Lung (tissue), 12 donors: ENCODE results near the gene SMAD5. TPM values are rescaled to one million over a fixed set of nuclear protein-coding genes. Genes with fewer than 3 reads are reported as not detected.

Experiments used
- ATAC-seq: fragments of 200-7000 bp; cut with Tn5 transposase; one replicate; pipeline ENCODE4 v1.9.1; 2020; ENCODE audit warnings: moderate number of reproducible peaks; ENCODE audit not compliant: insufficient read depth, low FRiP score
- DNase-seq, 3 donors: peaks; one replicate each; pipeline ENCODE4 v3.0.0-alpha.2; 2013 to 2017
- H3K27ac ChIP-seq, 2 donors: one replicate each; pipeline ENCODE4 v1.5.1; 2013; ENCODE audit warnings: mild to moderate bottlenecking in 2 of 2, moderate library complexity in 2 of 2, control low read depth in 1 of 2, inconsistent platforms in 1 of 2, low read depth in 1 of 2, low read length in 1 of 2
- H3K27me3 ChIP-seq, 3 donors: one replicate each; pipeline ENCODE4 v1.5.1; 2013; ENCODE audit warnings: low read length in 2 of 3; ENCODE audit not compliant: control insufficient read depth in 3 of 3, insufficient read depth in 3 of 3
- H3K36me3 ChIP-seq, 4 donors: one replicate each; pipeline ENCODE4 v1.5.1; 2013; ENCODE audit warnings: low read length in 4 of 4, mild to moderate bottlenecking in 1 of 4, moderate library complexity in 1 of 4; ENCODE audit not compliant: control insufficient read depth in 4 of 4, insufficient read depth in 4 of 4
- H3K4me1 ChIP-seq, 5 donors: one replicate each; pipeline ENCODE4 v1.5.1; 2013; ENCODE audit warnings: low read length in 5 of 5, mild to moderate bottlenecking in 2 of 5, moderate library complexity in 1 of 5; ENCODE audit not compliant: control insufficient read depth in 5 of 5, insufficient read depth in 5 of 5
- H3K4me3 ChIP-seq: one replicate; pipeline ENCODE4 v1.5.1; 2013; ENCODE audit warnings: mild to moderate bottlenecking, control low read depth, moderate library complexity
- H3K9ac ChIP-seq, 2 donors: one replicate each; pipeline ENCODE4 v1.5.1; 2013; ENCODE audit warnings: low read length in 2 of 2, control low read depth in 1 of 2; ENCODE audit not compliant: insufficient read depth in 1 of 2
- H3K9me3 ChIP-seq, 4 donors: one replicate each; pipeline ENCODE4 v1.5.1; 2013; ENCODE audit warnings: low read length in 3 of 4, mild to moderate bottlenecking in 1 of 4, moderate library complexity in 1 of 4; ENCODE audit not compliant: control insufficient read depth in 4 of 4, insufficient read depth in 3 of 4
- CTCF ChIP-seq: IDR thresholded peaks from 2 replicates; pipeline ENCODE4 v1.5.1; 2012; ENCODE audit warnings: mild to moderate bottlenecking; ENCODE audit errors: control extremely low read depth, extremely low read depth
- WGBS, 2 donors: extraction: QIAGEN DNeasy Blood & Tissue Kit; methylation state at CpG; one replicate each; pipeline ENCODE4 v1.1.7; 2013; 5-methylcytosine and 5-hydroxymethylcytosine counted together
- polyA plus RNA-seq, 2 donors: library from polyadenylated mRNA; stranded (reverse); fragments of 200-250 nt; gene quantifications; one replicate each; pipeline ENCODE4 v1.2.1, GENCODE V29; 2013
- total RNA-seq, 2 donors: library from RNA; depleted of rRNA in 1 of 2; stranded (reverse); fragments of >200 nt in 1 of 2; gene quantifications; one replicate each; pipeline ENCODE4 v1.2.1, GENCODE V29; 2014 to 2021
- donor health status: control.
- donor health status: control.
- donor health status: Bipolar disorder and iron deficiency.
- donor health status: healthy.
- donor health status: DM: yes; HTN: yes; CAD: no.

SMAD5 gene
- total and polyA plus RNA-seq, 4 donors, result 8.8 to 67.0 (median 26.6) TPM

- TF ChIP-seq CTCF, result no peak
- Histone ChIP-seq H3K36me3 (no peaks in the 10 kb centered on the region), H3K9ac (no peak overlapping the region), H3K27ac (no peak overlapping the region), H3K9me3 (no peaks in the 10 kb centered on the region), H3K4me1 (peaks cover 0 to 2% (median 0%) of the 10 kb centered on the region in 5 donors), H3K4me3 (no peak overlapping the region), H3K27me3 (no peaks in the 10 kb centered on the region)
- WGBS, 2 donors, result 79 to 100% methylated on average over 1 of the region's 1 CpG
- DNase-seq (no peak), ATAC-seq (no peak)
Observed at GRCh38 chr5:136115183-136115865, 17.3 kb upstream of the SMAD5 start.

GRCh38 chr5:136120529-136120928, 12.1 kb upstream of the SMAD5 start:
- no peak overlapping the region for H3K27ac ChIP-seq
- DNase-seq, result no peak
- no peaks in the 10 kb centered on the region for H3K36me3 ChIP-seq
- peaks cover 0 to 6% (median 0%) of the 10 kb centered on the region in 5 donors for H3K4me1 ChIP-seq
- 96 to 98% methylated on average over 5 of the region's 5 CpGs for WGBS, 2 donors
- H3K27me3 ChIP-seq, result no peaks in the 10 kb centered on the region
- no peak overlapping the region for H3K9ac ChIP-seq
- ATAC-seq, result no peak
- H3K4me3 ChIP-seq, result no peak overlapping the region
- H3K9me3 ChIP-seq, result peaks cover 0 to 2% (median 0%) of the 10 kb centered on the region in 4 donors
- no peak for TF ChIP-seq CTCF

GRCh38 chr5:136123236-136123768, 9.3 kb upstream of the SMAD5 start:
- DNase-seq, result peak in 2 of 3 donors; percentile 34 to 68
- Histone ChIP-seq H3K4me1 (peaks cover 0 to 6% (median 0%) of the 10 kb centered on the region in 5 donors), H3K27ac (no peak overlapping the region), H3K27me3 (no peaks in the 10 kb centered on the region), H3K9me3 (peaks cover 0 to 2% (median 0%) of the 10 kb centered on the region in 4 donors), H3K4me3 (no peak overlapping the region), H3K36me3 (no peaks in the 10 kb centered on the region), H3K9ac (no peak overlapping the region)
- TF ChIP-seq CTCF, result no peak
- ATAC-seq, result peak; percentile 50
- WGBS, 2 donors, result 60 to 85% methylated on average over 1 of the region's 1 CpG
